GM18861 (cell line): Measurements from ENCODE around the gene RASL11B.

Source experiments
- ATAC-seq: cut with Tn5 transposase; IDR thresholded peaks from one replicate; pipeline ENCODE4 v1.9.1; 2021; ENCODE audit not compliant: unreplicated experiment

The RASL11B gene

GRCh38 chr4:52842792-52843191, 19.3 kb upstream of the RASL11B start:
- ATAC-seq, result no peak

- ATAC-seq, result no peak
Observed at GRCh38 chr4:52843351-52843750, 18.8 kb upstream of the RASL11B start.

GRCh38 chr4:52843958-52844357, 18.2 kb upstream of the RASL11B start:
- ATAC-seq, result no peak

- ATAC-seq, result no peak
Observed at GRCh38 chr4:52844596-52844995, 17.5 kb upstream of the RASL11B start.

- ATAC-seq, result no peak
Observed at GRCh38 chr4:52846502-52846901, 15.6 kb upstream of the RASL11B start.

- no peak for ATAC-seq
Observed at GRCh38 chr4:52848254-52848653, 13.9 kb upstream of the RASL11B start.

GRCh38 chr4:52850406-52851124, 11.6 kb upstream of the RASL11B start:
- ATAC-seq, result no peak

GRCh38 chr4:52852041-52852440, 10.1 kb upstream of the RASL11B start:
- no peak for ATAC-seq

GRCh38 chr4:52852711-52853110, 9.4 kb upstream of the RASL11B start:
- no peak for ATAC-seq

- no peak for ATAC-seq
Observed at GRCh38 chr4:52853351-52853750, 8.8 kb upstream of the RASL11B start.

- ATAC-seq, result no peak
Observed at GRCh38 chr4:52856801-52857200, 5.3 kb upstream of the RASL11B start.

GRCh38 chr4:52860361-52860760, 1.8 kb upstream of the RASL11B start:
- no peak for ATAC-seq

- no peak for ATAC-seq
Observed at GRCh38 chr4:52861171-52861823, 820 bp upstream of the RASL11B start.

- no peak for ATAC-seq
Observed at GRCh38 chr4:52862639-52863161, 583 bp downstream of the RASL11B start.

GRCh38 chr4:52863324-52863723, 1.2 kb downstream of the RASL11B start:
- no peak for ATAC-seq

GRCh38 chr4:52864793-52865192, 2.7 kb downstream of the RASL11B start:
- no peak for ATAC-seq

GRCh38 chr4:52865300-52865699, 3.2 kb downstream of the RASL11B start:
- ATAC-seq, result no peak

- ATAC-seq, result no peak
Observed at GRCh38 chr4:52866734-52867133, 4.6 kb downstream of the RASL11B start.

GRCh38 chr4:52867163-52867562, 5.0 kb downstream of the RASL11B start:
- no peak for ATAC-seq

GRCh38 chr4:52868133-52868532, 6.0 kb downstream of the RASL11B start:
- no peak for ATAC-seq

GRCh38 chr4:52869196-52869595, 7.1 kb downstream of the RASL11B start:
- ATAC-seq, result no peak

- ATAC-seq, result no peak
Observed at GRCh38 chr4:52869656-52870055, 7.5 kb downstream of the RASL11B start.
